GM23338 (cell line): Measurements from ENCODE around the gene TMEM190. TPM values are rescaled to one million over a fixed set of nuclear protein-coding genes. Genes with fewer than 3 reads are reported as not detected.

Source experiments
- ATAC-seq: fragments of 200-7000 bp; cut with Tn5 transposase; 3 replicates; pipeline ENCODE4 v1.9.1; 2020
- DNase-seq: peaks from one replicate; pipeline ENCODE4 v3.0.0-alpha.2; 2015; ENCODE audit warnings: low spot score
- H2AFZ ChIP-seq: fragments of 200-600 bp; sonication (generic); 2 replicates; pipeline ENCODE4 v1.8.0; 2016; ENCODE audit warnings: antibody characterized with exemption, mild to moderate bottlenecking, moderate library complexity
- H3F3A ChIP-seq: fragments of 200-600 bp; sonication (generic); replicated peaks from 2 replicates; pipeline ENCODE4 v1.8.0; 2017; ENCODE audit warnings: antibody characterized with exemption, mixed run types, low read depth
- H3K27ac ChIP-seq: fragments of 200-600 bp; sonication (generic); 2 replicates; pipeline ENCODE4 v1.6.1; 2016; ENCODE audit warnings: low read depth
- H3K27me3 ChIP-seq: fragments of 200-600 bp; sonication (generic); 2 replicates; pipeline ENCODE4 v1.8.0; 2016; ENCODE audit warnings: mild to moderate bottlenecking, mixed run types, moderate library complexity; ENCODE audit not compliant: insufficient read depth
- H3K36me3 ChIP-seq: fragments of 200-600 bp; sonication (generic); 2 replicates; pipeline ENCODE4 v1.8.0; 2016; ENCODE audit warnings: mild to moderate bottlenecking; ENCODE audit not compliant: insufficient read depth
- H3K4me1 ChIP-seq: fragments of 200-600 bp; sonication (generic); 2 replicates; pipeline ENCODE4 v1.8.0; 2016; ENCODE audit warnings: mild to moderate bottlenecking, moderate library complexity; ENCODE audit not compliant: insufficient read depth
- H3K4me2 ChIP-seq: fragments of 200-600 bp; sonication (generic); 2 replicates; pipeline ENCODE4 v1.7.1; 2017; ENCODE audit warnings: mixed run types
- H3K4me3 ChIP-seq: fragments of 200-600 bp; sonication (generic); 2 replicates; pipeline ENCODE4 v1.6.1; 2016; ENCODE audit warnings: mixed run types
- H3K79me2 ChIP-seq: fragments of 200-600 bp; sonication (generic); replicated peaks from 2 replicates; pipeline ENCODE4 v1.8.0; 2017; ENCODE audit warnings: mild to moderate bottlenecking; ENCODE audit not compliant: insufficient read depth
- H3K9me2 ChIP-seq: fragments of 200-600 bp; sonication (generic); 2 replicates; pipeline ENCODE4 v1.8.0; 2017; ENCODE audit not compliant: insufficient read depth
- H4K20me1 ChIP-seq: fragments of 200-600 bp; sonication (generic); replicated peaks from 2 replicates; pipeline ENCODE4 v1.8.0; 2017; ENCODE audit warnings: mild to moderate bottlenecking; ENCODE audit not compliant: insufficient read depth
- H3K27ac Mint-ChIP-seq: 2 replicates; pipeline ENCODE4 v1.8.0; 2020; ENCODE audit warnings: inconsistent platforms, mild to moderate bottlenecking, moderate library complexity, mixed read lengths
- H3K27me3 Mint-ChIP-seq: 3 replicates; pipeline ENCODE4 v1.8.0; 2022; ENCODE audit warnings: low read depth, mild to moderate bottlenecking, moderate library complexity, mixed read lengths, inconsistent platforms; ENCODE audit not compliant: insufficient read depth, poor library complexity
- H3K36me3 Mint-ChIP-seq: 3 replicates; pipeline ENCODE4 v1.8.0; 2021; ENCODE audit warnings: low read depth, mild to moderate bottlenecking, inconsistent platforms, moderate library complexity, mixed read lengths
- H3K4me1 Mint-ChIP-seq: 3 replicates; pipeline ENCODE4 v1.8.0; 2020; ENCODE audit warnings: mild to moderate bottlenecking, inconsistent platforms, mixed read lengths
- H3K4me3 Mint-ChIP-seq: 3 replicates; pipeline ENCODE4 v1.8.0; 2021; ENCODE audit warnings: moderate library complexity, mild to moderate bottlenecking, inconsistent platforms, mixed read lengths
- H3K9me3 Mint-ChIP-seq: 3 replicates; pipeline ENCODE4 v1.8.0; 2020; ENCODE audit warnings: moderate library complexity, mild to moderate bottlenecking, inconsistent platforms, mixed read lengths
- CREB1 ChIP-seq: fragments of 250-450 bp; sonication (Bioruptor Pico); IDR thresholded peaks from 2 replicates; pipeline ENCODE4 v1.5.0; 2020; ENCODE audit warnings: low read depth, mild to moderate bottlenecking, moderate library complexity
- CTCF ChIP-seq, 2 experiments: fragments of 200-600 bp in 1 of 2; sonication (generic) in 1 of 2; conservative IDR thresholded peaks; 2 replicates each; pipeline versions ENCODE4 v1.5.1 to v1.6.1; 2016 to 2017; ENCODE audit warnings: antibody characterized with exemption in 2 of 2, low read depth in 2 of 2, mild to moderate bottlenecking in 2 of 2, moderate library complexity in 1 of 2
- EZH2 ChIP-seq: fragments of 200-600 bp; sonication (generic); IDR thresholded peaks from one replicate; pipeline ENCODE4 v1.8.0; 2017; ENCODE audit warnings: antibody characterized with exemption, mild to moderate bottlenecking, low read depth; ENCODE audit not compliant: unreplicated experiment
- EZH2phosphoT487 ChIP-seq: fragments of 200-600 bp; sonication (generic); IDR thresholded peaks from one replicate; pipeline ENCODE4 v1.8.1; 2018; ENCODE audit warnings: antibody characterized with exemption; ENCODE audit not compliant: unreplicated experiment
- JUNB ChIP-seq: IDR thresholded peaks from one replicate; pipeline ENCODE4 v1.6.1; 2016; ENCODE audit warnings: antibody characterized with exemption; ENCODE audit not compliant: unreplicated experiment
- POLR2AphosphoS5 ChIP-seq: IDR thresholded peaks from 2 replicates; pipeline ENCODE4 v1.6.1; 2016; ENCODE audit warnings: antibody characterized with exemption, low read depth
- ZNF114 ChIP-seq: fragments of 250-450 bp; sonication (Bioruptor Pico); IDR thresholded peaks from 2 replicates; pipeline ENCODE4 v1.5.0; 2020; ENCODE audit warnings: mild to moderate bottlenecking, moderate library complexity
- polyA plus RNA-seq: library from polyadenylated mRNA; unstranded; fragments of >200 nt; fragmentation: Nextera tagmentation; extraction: Ambion mirVana; gene quantifications from 2 replicates; pipeline ENCODE4 v1.2.1, GENCODE V29; 2016
- total RNA-seq: library from RNA; depleted of rRNA; stranded (reverse); fragments of >200 nt; shearing (Covaris generic); gene quantifications from 2 replicates; pipeline ENCODE4 v1.2.3, GENCODE V29; 2014
- TF ChIP-seq, protein P1 (sequence below): IDR thresholded peaks from 2 replicates; pipeline ENCODE4 v1.6.1; 2016; ENCODE audit warnings: antibody characterized with exemption
- TF ChIP-seq, protein P2 (sequence below): fragments of 250-450 bp; sonication (Bioruptor Pico); IDR thresholded peaks from 2 replicates; pipeline ENCODE4 v1.5.0; 2020; ENCODE audit warnings: mild to moderate bottlenecking, moderate library complexity

TMEM190 gene
- total and polyA plus RNA-seq, 2 experiments from 2014 or later, result 4.8 TPM; not detected in 1

- DNase-seq, result peak; percentile 99
- Mint-ChIP-seq H3K4me3 (peak overlapping the region; percentile 91), H3K36me3 (peaks cover 65% of the 10 kb centered on the region), H3K27ac (peak overlapping the region; percentile 98), H3K4me1 (peaks cover 22% of the 10 kb centered on the region), H3K9me3 (peaks cover 30% of the 10 kb centered on the region), H3K27me3 (peaks cover 23% of the 10 kb centered on the region)
- peaks cover 8% of the 10 kb centered on the region for H3K9me2 ChIP-seq
- H3K4me3 ChIP-seq, result peak overlapping the region; percentile 94
- H3K27ac ChIP-seq, result peak overlapping the region; percentile 97
- no peaks in the 10 kb centered on the region for H3K27me3 ChIP-seq
- H3K4me1 ChIP-seq, result peaks cover 19% of the 10 kb centered on the region
- ATAC-seq, result peak; percentile 95
- TF ChIP-seq CTCF (conservative IDR thresholded peaks at IDR 0.05; ENCODE audit: low read depth in 2 of 2) (no peak), CREB1 (CRISPR knock-in tag) (peak; percentile 95), ZNF114 (no peak; the same call in 1 of the 2 replicates)
- peaks cover 44% of the 10 kb centered on the region for H3K79me2 ChIP-seq
- peaks cover 34% of the 10 kb centered on the region for H3K36me3 ChIP-seq
- peak overlapping the region; percentile 93 for H3K4me2 ChIP-seq
- peaks cover 38% of the 10 kb centered on the region for H3F3A ChIP-seq
- H2AFZ ChIP-seq, result no peak overlapping the region
- H4K20me1 ChIP-seq, result peaks cover 42% of the 10 kb centered on the region
Observed at GRCh38 chr19:55407800-55408532, 31.3 kb downstream of the TMEM190 start.

DNA sequence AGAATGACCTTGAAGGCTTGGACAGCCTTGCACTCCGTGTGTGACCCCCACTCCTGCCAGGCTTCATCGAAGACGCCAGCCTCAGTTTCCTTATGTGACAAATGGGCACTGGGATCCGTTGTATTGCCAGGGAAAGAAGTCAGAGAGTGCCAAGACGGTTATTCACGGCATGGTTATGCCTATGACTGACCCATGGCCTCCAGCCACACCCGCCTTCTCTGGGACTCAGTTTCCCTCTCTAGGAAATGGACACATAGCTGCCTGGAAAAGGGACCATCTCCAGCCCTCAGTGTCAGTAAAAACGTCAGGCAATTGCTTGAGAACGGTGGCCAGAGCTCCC lies 31.9 kb downstream of the TMEM190 start:
- H3K4me1 Mint-ChIP-seq, result peaks cover 18% of the 10 kb centered on the region
- TF ChIP-seq, protein P1, sequence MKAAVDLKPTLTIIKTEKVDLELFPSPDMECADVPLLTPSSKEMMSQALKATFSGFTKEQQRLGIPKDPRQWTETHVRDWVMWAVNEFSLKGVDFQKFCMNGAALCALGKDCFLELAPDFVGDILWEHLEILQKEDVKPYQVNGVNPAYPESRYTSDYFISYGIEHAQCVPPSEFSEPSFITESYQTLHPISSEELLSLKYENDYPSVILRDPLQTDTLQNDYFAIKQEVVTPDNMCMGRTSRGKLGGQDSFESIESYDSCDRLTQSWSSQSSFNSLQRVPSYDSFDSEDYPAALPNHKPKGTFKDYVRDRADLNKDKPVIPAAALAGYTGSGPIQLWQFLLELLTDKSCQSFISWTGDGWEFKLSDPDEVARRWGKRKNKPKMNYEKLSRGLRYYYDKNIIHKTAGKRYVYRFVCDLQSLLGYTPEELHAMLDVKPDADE, result no peak
- TF ChIP-seq JUNB, result no peak
- TF ChIP-seq ZNF114, result no peak
- TF ChIP-seq, protein P2, sequence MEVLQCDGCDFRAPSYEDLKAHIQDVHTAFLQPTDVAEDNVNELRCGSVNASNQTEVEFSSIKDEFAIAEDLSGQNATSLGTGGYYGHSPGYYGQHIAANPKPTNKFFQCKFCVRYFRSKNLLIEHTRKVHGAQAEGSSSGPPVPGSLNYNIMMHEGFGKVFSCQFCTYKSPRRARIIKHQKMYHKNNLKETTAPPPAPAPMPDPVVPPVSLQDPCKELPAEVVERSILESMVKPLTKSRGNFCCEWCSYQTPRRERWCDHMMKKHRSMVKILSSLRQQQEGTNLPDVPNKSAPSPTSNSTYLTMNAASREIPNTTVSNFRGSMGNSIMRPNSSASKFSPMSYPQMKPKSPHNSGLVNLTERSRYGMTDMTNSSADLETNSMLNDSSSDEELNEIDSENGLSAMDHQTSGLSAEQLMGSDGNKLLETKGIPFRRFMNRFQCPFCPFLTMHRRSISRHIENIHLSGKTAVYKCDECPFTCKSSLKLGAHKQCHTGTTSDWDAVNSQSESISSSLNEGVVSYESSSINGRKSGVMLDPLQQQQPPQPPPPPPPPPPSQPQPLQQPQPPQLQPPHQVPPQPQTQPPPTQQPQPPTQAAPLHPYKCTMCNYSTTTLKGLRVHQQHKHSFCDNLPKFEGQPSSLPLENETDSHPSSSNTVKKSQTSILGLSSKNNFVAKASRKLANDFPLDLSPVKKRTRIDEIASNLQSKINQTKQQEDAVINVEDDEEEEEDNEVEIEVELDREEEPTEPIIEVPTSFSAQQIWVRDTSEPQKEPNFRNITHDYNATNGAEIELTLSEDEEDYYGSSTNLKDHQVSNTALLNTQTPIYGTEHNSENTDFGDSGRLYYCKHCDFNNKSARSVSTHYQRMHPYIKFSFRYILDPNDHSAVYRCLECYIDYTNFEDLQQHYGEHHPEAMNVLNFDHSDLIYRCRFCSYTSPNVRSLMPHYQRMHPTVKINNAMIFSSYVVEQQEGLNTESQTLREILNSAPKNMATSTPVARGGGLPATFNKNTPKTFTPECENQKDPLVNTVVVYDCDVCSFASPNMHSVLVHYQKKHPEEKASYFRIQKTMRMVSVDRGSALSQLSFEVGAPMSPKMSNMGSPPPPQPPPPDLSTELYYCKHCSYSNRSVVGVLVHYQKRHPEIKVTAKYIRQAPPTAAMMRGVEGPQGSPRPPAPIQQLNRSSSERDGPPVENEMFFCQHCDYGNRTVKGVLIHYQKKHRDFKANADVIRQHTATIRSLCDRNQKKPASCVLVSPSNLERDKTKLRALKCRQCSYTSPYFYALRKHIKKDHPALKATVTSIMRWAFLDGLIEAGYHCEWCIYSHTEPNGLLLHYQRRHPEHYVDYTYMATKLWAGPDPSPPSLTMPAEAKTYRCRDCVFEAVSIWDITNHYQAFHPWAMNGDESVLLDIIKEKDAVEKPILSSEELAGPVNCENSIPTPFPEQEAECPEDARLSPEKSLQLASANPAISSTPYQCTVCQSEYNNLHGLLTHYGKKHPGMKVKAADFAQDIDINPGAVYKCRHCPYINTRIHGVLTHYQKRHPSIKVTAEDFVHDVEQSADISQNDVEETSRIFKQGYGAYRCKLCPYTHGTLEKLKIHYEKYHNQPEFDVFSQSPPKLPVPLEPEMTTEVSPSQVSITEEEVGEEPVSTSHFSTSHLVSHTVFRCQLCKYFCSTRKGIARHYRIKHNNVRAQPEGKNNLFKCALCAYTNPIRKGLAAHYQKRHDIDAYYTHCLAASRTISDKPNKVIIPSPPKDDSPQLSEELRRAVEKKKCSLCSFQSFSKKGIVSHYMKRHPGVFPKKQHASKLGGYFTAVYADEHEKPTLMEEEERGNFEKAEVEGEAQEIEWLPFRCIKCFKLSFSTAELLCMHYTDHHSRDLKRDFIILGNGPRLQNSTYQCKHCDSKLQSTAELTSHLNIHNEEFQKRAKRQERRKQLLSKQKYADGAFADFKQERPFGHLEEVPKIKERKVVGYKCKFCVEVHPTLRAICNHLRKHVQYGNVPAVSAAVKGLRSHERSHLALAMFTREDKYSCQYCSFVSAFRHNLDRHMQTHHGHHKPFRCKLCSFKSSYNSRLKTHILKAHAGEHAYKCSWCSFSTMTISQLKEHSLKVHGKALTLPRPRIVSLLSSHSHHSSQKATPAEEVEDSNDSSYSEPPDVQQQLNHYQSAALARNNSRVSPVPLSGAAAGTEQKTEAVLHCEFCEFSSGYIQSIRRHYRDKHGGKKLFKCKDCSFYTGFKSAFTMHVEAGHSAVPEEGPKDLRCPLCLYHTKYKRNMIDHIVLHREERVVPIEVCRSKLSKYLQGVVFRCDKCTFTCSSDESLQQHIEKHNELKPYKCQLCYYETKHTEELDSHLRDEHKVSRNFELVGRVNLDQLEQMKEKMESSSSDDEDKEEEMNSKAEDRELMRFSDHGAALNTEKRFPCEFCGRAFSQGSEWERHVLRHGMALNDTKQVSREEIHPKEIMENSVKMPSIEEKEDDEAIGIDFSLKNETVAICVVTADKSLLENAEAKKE (CRISPR knock-in tag), result no peak
- no peak for TF ChIP-seq EZH2phosphoT487
- TF ChIP-seq CTCF (conservative IDR thresholded peaks at IDR 0.05; ENCODE audit: low read depth in 2 of 2), result no peak
- TF ChIP-seq POLR2AphosphoS5, result no peak
- TF ChIP-seq EZH2, result no peak

More for the DNA sequence above, 31.9 kb downstream of the TMEM190 start:
- DNase-seq, result no peak
- H3K9me2 ChIP-seq, result peaks cover 8% of the 10 kb centered on the region
- H3K36me3 Mint-ChIP-seq, result peaks cover 60% of the 10 kb centered on the region
- H3K27ac Mint-ChIP-seq, result peak overlapping the region; percentile 98
- peaks cover 23% of the 10 kb centered on the region for H3K27me3 Mint-ChIP-seq
- H3K27ac ChIP-seq, result peak overlapping the region; percentile 89; the same call in 1 of the 2 replicates
- peaks cover 33% of the 10 kb centered on the region for H3F3A ChIP-seq
- H3K79me2 ChIP-seq, result peaks cover 39% of the 10 kb centered on the region
- ATAC-seq, result no peak
- peak overlapping the region; percentile 61; the same call in 1 of the 2 replicates for H3K4me2 ChIP-seq
- peak overlapping the region; percentile 36; the same call in 1 of the 2 replicates for H3K4me3 ChIP-seq
- H2AFZ ChIP-seq, result no peak overlapping the region
- H3K4me3 Mint-ChIP-seq, result peak overlapping the region; percentile 91
- peaks cover 29% of the 10 kb centered on the region for H3K36me3 ChIP-seq
- H3K9me3 Mint-ChIP-seq, result peaks cover 30% of the 10 kb centered on the region
- H3K4me1 ChIP-seq, result peaks cover 14% of the 10 kb centered on the region
- peaks cover 37% of the 10 kb centered on the region for H4K20me1 ChIP-seq
- H3K27me3 ChIP-seq, result no peaks in the 10 kb centered on the region
